GM19193 (cell line): ENCODE measurements around the gene AMBP.

Experiments used
- POLR2A ChIP-seq: IDR thresholded peaks from 4 replicates; pipeline ENCODE4 v1.6.1; 2011; ENCODE audit not compliant: insufficient read depth, insufficient read length; ENCODE audit errors: extremely low read depth

AMBP gene

GRCh38 chr9:114058688-114059046 lies 19.4 kb downstream of the AMBP start:
- no peak for TF ChIP-seq POLR2A

GRCh38 chr9:114057161-114057885 lies 20.8 kb downstream of the AMBP start:
- TF ChIP-seq POLR2A = no peak

GRCh38 chr9:114056527-114056926 lies 21.6 kb downstream of the AMBP start:
- no peak for TF ChIP-seq POLR2A

DNA sequence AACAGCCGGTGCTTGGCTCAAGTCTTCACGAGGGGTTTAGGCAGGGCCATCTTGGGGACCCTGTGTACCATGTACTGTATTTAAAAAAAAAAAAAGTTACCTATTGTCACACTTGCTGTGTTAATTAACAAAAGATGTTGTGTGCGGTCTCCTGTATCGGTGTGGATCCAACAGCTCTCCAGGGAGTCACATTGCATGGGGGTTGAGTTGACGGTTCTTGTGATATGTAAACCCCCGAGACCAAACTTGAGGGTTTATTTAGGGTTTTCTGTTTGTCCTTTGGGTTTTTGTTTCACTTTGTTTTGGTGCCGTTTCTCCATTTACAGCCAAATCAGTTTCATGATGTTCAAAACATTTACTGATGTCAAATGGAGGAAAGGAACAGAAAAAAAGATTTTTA lies 22.2 kb downstream of the AMBP start:
- no peak for TF ChIP-seq POLR2A

- no peak for TF ChIP-seq POLR2A
Measured at GRCh38 chr9:114055061-114055460, 23.0 kb downstream of the AMBP start.

GRCh38 chr9:114054191-114054690 lies 23.9 kb downstream of the AMBP start:
- no peak for TF ChIP-seq POLR2A

DNA sequence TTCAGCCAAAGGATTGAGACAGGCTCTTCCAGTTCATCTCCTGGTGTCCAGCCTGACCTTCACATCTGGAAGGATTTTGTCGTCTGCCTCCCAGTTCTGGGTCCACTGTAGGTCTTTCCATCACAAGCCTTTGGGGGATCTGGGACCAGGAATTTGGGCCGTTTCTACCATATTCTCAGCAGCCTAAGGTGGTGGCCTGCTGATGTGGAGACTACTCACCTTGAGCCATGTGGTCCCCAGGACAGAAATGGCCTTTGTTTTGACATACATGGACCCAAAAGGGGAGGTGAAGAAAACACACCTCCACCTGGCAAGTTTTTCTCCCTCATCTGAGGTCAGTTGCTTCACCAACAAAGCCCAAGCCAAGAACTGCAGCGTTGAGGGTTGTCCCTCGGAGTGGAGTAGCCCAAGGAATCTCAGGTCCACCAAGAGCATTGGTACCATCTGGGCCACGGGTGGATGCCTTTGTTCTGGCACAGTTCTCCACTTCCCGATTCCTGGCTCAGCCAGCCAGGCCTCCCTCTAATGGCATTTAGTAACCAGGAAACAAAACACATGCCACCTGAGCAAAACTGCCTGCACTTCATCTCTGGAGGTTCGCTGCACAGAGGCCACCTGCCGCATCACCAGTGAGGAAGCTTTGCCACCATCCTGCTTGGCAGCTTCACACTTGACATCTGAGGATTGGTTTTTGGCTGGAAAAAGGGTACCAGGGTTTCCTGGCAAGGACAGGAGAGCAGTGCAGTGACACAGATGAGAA lies 24.7 kb downstream of the AMBP start:
- TF ChIP-seq POLR2A = no peak

GRCh38 chr9:114051706-114052105 lies 26.4 kb downstream of the AMBP start:
- no peak for TF ChIP-seq POLR2A

GRCh38 chr9:114051281-114051680 lies 26.8 kb downstream of the AMBP start:
- TF ChIP-seq POLR2A = no peak

DNA sequence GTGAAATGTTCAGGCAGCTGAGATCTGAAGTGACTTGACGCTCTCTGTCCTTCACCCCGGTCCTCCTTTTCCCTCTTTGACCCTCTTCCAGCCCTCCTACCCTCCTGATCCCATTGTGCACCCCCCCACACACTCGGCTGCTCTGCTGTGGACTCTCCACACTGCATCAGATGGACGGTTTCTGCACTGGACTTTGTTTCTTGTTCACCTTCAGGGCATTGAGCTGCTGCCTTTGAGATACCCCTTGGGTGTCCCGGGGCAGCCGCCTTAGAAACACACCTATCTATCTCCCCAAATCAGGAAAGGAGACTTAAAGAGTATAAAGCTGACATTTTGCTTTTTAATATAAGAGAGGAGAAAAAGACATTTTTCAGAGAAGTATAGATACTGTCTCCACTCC lies 27.5 kb downstream of the AMBP start:
- no peak for TF ChIP-seq POLR2A

GRCh38 chr9:114050226-114050568 lies 27.9 kb downstream of the AMBP start:
- TF ChIP-seq POLR2A = no peak

DNA sequence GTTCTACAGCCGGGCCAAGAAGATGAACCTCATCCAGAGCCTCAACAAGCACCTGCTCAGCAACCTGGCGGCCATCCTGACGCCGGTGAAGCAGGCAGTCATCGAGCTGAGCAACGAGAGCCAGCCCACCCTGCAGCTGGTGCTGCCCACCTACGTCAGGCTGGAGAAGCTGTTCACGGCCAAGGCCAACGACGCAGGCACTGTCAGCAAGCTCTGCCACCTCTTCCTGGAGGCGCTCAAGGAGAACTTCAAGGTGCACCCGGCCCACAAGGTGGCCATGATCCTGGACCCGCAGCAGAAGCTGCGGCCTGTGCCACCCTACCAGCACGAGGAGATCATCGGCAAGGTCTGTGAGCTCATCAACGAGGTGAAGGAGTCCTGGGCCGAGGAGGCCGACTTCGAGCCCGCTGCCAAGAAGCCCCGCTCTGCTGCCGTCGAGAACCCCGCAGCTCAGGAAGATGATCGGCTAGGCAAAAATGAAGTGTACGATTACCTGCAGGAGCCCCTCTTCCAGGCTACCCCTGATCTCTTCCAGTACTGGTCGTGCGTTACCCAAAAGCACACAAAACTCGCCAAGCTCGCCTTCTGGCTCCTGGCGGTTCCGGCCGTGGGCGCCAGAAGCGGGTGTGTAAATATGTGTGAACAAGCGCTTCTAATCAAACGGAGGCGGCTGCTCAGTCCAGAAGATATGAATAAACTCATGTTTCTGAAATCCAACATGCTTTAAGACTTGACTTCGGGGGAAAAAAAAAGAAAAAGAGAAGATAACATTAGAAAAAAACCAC lies 28.5 kb downstream of the AMBP start:
- no peak for TF ChIP-seq POLR2A

- no peak for TF ChIP-seq POLR2A
Measured at GRCh38 chr9:114048533-114049415, 29.3 kb downstream of the AMBP start.

DNA sequence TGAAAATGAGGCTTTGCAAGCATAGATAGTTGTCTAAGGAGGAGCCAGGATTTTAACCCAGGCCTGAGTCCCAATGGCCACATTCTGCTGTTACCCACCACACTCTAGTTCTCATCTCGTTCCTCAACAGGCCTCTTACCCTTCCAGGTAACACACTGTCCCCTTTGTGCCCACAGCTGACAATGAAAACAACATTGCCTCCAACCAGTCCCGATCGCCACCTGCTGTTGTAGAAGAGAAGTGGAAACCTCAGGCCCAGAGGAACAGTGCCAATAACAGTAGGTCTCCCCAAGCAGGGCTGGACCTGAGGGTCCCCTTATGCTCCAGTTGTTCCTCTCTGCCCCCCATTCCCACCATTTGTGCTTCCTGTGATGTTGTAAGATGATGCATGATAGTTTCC lies 30.4 kb downstream of the AMBP start:
- no peak for TF ChIP-seq POLR2A
